CD4-positive, alpha-beta T cell treated with Interleukin-1 beta for 1 hour (primary cell): Measurements from ENCODE around the gene RPH3AL.

Experiments
- DNase-seq, 2 donors: peaks; one replicate each; pipeline ENCODE4 v3.0.0-alpha.2; 2020 to 2022

The RPH3AL gene, protein sequence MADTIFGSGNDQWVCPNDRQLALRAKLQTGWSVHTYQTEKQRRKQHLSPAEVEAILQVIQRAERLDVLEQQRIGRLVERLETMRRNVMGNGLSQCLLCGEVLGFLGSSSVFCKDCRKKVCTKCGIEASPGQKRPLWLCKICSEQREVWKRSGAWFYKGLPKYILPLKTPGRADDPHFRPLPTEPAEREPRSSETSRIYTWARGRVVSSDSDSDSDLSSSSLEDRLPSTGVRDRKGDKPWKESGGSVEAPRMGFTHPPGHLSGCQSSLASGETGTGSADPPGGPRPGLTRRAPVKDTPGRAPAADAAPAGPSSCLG

DNA sequence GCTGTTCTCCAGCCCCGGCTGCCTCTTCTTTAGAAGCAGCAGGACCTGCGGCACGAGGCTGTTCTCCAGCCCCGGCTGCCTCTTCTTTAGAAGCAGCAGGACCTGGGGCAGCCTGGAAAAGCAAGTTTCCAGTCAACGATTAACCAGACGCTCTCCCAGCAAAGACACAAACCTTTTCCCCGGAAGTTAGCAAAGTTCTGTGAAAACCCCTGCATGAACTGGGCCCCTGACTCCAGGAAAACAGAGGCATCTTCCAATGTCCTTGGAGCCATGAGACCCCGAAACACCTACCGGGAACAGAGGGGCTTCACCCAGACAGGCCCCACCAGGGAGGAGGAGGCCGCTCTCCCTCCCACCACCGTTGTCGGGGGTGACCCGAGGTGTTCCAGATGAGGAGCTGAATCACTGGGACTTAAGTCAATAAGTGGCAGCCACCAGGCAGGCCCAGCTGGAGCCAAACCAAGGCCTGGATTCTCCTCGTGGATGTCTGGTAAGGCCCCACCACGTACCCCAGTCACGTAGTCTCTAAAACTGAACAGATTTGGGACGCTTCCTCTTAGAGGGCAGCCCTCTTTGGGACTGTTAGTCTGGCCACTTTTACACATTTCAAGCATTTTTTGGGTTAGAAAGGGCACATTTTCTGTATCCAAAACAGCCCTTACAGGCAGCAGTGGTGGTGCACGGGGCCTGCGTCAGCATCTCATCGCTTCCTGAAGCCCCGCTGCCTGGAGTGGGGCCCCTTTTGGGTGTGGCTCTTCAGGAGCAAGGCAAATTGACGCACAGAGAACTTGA, at the start of gene RPH3AL:
Gene RPH3AL, minus strand, starts transcription at position 387 of the 792 bp plus-strand sequence. CDS start 25,264 bp downstream, outside the sequence.
- DNase-seq = no peak

DNA sequence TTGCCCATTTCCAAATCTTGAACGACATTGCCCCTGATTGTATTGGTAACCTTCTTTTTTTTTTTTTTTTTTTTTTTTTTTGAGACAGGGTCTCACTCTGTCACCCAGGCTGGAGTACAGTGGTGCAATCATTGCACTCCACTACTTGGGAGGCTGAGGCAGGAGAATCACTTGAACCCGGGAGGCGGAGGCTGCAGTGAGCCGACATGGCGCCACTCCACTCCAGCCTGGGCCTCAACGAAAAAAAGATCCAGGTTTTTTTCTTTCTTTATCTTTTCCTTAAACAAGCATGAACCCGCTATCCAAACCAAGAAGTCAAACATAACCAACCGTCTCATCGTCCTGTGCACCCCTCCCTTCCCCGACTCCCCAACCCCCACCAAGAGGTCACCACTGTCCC, 47.6 kb upstream of the RPH3AL start:
- no peak for DNase-seq

DNA sequence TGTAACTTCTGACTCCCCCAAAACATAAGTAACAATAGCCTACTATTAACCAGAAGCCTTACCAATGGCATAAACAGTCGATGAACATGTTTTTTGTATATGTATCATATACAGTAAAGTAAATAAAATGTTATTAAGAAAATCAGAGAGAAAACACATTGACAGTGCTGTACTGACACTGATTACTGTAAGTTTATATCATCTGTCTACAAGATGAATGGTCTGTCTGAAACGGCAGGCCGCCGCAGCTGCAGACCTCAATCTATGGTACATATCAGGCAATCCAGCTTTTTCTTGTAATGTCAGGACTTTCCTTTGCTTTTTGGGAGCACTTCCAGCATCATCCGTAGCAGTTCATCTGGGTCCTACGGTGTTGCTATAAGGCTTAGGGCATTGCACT, 44.2 kb upstream of the RPH3AL start:
- DNase-seq = no peak

DNA sequence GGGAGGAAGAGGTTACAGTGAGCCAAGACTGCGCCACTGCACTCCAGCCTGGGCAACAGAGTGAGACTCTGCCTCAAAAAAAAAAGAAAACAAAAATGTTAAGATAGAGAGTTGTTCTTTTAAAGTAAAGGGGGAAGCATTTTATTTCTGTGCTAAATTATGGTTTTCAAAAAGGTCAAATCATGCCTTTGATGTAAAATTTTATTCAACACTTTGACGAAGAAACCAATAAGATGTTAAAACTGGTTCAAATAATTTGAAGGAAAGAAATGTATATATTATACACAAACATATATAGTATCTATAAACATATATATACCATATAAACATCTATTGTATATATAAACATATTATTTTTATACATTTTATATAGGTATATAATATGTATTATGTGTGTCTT, 43.4 kb upstream of the RPH3AL start:
- DNase-seq = no peak

DNA sequence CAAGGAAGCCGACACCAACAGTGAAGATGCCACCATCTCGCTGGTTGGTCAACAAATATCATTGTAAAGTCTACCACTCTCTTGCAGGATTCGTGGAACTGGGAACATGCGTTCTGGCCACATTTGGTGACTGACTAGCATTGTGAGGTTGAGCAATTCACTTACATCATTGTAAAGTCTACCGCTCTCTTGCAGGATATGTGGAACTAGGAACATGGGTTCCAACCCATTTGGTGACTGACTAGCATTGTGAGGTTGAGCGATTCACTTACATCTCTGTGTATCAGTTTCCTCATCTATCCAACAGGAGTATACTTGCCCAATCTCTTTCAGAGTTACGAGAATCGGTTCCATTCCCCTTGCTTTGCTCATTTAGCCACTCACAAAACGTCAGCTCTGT, 42.6 kb upstream of the RPH3AL start:
- DNase-seq = no peak

DNA sequence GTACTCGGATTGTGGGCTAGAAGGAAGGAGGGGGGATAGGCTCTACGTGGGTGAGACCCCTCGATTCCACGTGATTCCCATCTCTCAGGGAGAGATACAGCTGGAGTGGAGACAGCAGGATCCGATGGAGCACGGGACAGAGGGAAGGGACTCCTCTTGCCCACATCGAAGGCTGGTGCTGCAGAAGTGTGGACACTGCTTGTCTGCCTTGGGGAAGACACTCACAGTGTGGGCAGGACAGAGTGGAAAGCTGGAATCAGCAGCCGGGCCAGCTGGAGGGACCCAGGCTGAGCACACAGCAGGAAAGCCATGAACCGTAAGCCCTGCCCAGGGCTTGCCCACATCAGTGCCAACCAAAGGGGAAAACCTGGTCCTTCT, 42.1 kb upstream of the RPH3AL start:
- no peak for DNase-seq

DNA sequence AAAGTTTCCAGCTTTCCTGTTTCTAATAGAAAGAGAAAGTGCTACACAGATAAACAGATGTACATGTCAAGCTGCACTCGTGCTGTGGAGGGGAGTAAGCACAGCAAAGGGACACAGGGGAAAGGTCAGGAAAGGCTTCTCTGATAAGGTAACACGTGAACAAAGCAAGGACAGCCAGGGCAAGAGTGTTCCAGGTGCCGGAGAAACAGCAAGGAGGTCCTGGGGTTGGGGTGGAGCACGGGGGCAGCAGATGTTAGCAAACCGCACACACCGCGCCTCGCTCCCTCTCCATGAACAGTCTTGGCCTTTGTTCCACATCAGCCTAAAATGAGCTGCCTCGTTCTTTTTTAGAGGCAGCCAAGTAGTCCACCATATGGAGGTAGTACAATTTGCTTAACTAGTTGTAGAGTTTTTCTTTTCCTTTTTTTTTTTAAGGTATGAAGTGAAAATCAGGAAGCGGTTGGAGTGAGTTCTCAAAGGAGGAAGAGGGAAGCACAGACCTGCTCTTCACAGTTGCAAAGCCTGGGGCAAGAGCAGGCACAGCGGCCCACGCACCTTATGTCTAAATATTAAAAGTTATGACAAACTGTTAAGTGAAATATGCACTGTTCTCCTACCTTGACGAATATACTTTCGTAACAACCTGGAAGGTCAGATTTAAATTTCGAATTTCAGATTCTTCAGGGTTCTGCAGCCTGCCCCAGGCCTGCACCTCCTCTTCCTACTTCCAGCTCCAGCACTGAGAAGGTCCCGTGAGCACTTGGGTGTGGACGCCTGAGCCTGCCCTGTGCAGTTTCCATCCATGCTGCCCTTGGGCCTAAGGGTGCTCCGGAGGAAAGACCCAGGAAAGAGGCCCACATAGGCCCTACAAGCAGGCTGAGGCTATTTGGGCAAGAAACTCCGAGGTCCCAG, 41.5 kb upstream of the RPH3AL start:
- no peak for DNase-seq

DNA sequence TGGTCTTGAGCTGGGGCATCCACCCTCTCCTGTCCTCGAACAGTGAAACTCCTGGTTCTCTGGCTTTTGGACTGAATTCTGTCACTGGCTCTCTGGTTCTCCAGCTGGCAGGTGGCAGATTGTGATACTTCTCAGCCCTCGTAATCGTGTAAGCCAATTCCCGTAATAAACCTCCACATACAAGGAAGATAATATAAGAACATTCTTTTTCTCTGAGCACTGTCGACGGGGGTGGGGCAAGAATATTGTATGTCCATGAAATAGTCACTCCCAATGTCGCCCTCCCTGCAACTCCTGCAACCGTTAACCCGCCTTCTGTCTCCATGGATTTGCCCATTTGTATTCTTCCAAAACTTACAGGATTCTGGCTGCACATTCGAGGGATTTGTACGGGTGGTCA, 39.2 kb upstream of the RPH3AL start:
- DNase-seq = no peak

DNA sequence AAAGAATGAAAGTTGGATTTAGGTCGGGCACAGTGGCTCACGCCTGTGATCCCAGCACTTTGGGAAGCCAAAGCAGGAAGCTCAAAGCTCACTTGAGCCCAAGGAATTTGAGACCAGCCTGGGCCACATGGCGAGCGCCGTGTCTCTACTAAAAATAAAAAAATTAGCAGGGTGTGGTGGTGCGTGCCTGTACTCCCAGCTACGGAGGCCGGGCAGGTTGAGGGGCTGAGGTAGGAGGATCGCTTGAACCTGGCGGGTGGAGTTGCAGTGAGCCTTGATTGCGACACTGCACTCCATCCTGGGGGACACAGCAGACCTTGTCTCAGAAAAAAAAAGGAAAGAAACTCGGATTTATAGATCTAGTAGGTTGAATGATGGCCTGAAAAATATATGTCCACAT, 37.4 kb upstream of the RPH3AL start:
- no peak for DNase-seq

DNA sequence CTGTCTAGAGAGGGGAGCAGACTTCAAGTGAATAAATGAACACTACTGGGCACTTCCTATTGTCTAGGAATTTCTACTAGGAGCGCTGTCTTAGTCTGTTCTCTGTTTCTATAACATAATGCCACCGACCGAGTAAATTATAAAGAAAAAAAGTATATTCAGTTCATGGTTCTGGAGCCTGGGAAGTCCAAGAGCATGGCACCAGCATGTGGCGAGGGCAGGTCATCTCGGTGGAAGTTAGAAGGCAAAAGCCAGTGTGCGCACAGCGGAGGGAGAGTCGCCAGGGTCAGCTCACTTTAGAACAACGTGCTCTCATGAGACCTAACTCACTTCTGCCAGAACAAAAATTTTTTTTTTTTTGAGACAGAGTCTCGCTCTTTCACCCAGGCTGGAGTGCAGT, 35.5 kb upstream of the RPH3AL start:
- DNase-seq = no peak

DNA sequence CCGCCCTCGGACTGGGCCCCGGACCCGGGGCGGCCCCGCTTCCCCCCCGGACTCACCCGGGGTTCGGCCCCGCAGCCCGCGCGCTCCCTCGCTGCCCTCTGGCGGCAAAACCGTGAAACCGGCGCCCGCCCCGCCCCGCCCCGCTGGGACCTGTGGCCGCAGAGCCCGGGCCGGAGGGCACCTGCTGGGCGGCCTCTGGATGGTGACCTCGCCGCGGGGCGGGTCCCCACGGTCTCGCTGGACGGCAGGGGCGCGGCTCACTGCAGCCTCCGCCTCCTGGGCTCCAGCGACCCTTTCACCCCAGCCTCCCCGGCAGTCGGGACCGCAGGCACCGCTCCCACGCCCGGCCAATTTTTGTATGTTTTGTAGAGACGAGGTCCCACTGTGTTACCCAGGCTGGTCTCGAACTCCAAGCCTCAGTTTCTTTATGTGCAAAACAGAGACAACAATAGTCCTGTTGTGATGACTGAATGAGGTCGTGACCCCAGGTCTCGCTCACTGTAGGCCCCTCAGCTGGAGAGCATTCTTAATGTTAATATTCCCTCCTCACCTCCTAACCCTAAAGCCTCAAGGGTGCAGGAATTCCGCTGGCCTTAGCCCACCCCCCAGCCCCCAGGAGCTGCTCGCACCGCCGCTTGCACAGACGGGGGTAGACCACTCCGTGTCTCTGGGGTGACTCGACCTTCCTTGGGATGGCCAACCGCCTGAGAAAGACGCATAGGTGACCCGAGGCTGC, 33.7 kb upstream of the RPH3AL start:
- DNase-seq = peak; percentile 67 to 75

DNA sequence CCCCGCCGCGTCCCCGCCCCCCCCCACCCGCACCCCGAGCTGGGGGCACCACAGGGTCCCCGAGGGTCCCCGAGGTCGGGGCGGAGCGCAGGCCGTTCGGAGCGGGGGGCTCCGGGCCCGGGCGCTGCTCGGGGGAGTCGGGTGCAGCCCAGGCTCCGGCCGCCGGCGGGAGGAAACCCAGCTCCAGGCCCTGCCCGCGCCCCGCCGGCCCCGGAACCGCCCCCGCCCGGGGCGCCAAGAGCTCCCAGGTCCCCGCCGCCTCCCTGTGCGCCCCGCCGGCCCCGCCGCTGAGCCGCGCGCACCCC, 33.2 kb upstream of the RPH3AL start:
- DNase-seq = no peak

DNA sequence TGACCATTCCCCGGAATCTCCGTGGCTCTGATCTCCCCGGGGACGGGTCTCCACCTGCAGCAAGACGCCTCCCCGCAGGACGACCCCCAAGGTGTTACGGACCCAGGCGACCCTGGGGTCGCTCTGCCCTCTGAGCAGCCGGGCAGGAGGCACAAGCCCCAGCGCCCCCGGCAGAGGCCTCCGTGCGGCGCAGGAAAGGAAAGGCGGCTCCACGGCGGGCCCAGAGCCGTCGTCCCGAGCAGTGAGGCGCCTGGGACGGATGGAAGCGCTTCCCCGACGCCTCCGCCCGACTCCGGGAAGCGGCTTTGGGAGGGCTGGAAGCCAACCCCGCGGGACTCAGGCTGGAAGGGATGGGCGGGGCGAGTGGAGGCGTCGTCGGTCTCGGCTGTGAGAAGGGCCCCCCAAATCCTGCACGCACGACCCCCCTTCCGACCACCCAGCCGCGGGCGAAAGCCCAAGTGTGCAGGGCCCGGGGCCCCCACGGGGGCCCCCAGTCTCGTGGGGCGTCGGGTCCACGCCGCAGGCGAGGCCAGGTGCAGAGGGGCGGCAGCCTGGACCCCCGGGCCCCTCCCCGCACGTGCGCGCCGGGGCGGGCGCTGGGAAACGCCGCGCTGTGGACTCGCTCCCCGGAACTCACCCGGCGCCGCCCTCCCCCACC, 32.7 kb upstream of the RPH3AL start:
- DNase-seq = peak in 1 of 2 donors; percentile 11

DNA sequence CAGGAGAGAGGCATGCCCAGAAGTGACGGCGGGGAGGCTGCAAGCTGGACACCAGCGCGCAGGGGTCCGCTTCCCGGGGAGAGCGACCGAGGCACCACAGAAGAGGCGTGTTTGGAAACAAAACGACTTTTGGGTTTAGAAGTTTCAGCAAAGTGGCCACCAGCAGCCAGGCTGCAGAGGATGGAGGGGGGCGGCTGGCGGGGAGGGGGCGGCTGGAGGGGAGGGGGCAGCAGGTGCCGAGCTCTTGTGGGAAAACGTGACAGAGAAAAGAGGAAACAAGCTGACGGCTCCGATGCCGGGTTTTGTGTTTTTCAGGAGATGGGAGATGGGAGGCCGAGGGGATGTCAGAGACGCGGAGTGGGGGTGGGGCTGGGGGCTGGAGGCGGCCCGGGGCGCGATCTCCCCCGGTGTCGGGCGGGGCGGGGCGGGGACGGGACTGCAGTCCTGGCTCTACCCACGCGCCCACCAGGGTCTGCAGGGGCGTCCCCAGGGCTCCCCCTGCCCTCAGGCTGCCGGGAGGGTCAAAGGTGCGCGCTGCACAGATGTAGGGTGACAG, 32.1 kb upstream of the RPH3AL start:
- no peak for DNase-seq

DNA sequence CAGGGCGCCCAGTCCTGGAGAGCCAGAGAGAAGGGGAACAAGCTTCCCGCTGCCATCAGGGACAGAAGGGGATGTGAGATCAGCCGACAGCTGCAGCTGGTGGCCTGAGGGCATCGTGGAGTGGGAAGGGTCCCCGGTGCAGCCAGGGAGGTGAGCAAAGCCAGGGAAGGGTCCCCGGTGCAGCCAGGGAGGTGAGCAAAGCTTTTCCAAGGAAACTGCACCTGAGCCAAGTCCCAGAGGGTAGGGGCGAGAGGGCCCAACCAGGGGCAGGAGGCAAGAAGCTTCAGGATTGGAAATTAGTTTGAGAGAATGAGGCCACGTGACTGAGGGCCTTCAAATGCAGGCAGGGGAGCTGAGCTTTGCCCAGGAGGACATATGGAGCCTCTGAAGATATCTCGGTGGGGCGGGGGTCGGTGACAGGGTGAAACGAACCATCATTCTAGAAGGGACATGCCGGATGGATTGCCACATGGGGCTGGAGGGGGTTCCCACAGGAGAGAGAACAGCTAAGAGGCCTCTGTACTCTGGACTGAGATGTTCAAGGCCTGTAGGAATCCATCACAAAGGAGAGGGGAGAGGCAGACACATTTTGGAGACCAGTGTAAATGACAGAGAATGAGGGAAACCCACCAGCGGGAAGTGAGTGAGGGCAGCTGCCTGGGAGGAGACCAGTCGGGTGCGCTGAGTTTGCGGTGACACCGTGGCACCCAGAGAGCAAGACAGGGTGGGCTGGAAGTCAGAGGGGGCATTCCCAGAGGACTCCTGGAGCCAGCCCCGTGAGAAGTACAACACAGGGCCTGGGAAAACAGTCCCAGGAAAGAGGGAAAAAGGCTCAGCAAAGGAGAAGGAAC, 31.4 kb upstream of the RPH3AL start:
- DNase-seq = no peak

DNA sequence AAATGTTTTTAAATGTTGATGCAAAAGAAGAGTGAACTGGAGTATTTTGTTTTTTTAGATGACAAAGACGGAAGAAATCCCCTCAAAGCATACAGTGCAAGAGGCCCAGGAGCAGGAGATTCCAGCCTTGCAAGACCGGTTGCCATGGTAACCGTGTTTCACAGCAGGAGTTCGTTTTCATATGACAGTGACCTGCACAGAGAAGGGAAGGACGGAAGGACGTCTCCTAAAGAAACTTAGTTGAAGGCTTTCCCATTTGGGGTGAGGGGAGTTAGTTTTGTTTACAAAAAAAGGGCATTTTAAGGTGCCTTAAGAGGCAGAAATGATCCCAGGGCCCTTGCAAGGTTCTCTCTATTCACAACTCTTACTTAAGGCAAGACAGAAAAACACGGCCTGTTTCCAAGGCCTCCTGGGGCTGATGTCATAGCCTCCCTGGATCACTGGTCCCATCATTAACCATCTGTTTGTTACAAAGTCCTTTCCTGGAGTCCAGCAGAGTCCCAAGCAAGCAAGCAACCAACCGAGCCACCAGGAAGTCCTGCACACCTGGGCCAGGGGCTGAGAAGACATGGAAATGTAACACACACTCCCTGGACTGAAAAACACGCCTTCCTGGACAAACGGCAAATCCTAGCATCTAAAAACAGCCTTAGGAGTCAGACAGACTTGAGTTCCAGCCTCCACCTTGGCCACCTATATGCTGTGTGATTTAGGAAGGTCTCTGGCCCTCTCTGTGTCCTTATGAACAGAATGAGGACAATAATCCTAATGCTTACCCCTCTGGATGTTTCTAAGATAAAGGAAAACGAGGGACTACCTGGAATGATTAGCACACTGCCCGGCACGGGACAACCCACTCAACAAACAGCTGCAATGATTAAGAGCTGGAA, 30.3 kb upstream of the RPH3AL start:
- DNase-seq = no peak

DNA sequence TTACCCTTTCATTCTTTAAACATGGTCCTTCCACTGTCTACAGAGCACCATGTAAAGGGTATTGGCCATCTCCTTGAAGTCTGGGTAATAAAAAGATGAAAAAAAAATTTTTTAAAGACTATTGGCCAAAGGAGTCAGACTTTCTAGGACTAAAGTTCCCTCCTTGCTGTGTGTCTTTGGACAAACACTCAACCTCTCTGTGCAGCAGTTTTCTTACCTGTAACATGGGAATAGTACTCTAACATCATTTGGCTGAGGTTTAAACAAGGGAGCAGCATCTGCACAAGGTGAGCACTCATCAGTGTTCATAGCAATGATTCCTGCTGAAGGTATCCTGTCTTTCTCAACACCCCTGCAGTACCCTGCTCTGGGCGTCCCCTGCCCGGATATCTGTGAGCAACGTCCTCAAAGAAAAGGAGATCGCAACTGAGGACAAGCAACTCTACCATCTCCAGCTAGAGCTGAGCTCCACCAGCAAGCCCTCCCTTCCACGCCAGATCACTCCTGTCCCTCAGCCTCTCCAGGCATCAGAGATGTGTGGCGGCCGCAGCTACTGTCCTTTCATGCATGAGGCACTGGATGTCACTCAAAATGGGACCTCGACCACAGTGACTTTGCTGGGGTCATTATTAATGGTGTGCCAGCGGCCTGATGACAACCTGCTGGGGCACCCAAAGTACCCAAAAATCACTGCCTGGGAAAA, 29.5 kb upstream of the RPH3AL start:
- no peak for DNase-seq

DNA sequence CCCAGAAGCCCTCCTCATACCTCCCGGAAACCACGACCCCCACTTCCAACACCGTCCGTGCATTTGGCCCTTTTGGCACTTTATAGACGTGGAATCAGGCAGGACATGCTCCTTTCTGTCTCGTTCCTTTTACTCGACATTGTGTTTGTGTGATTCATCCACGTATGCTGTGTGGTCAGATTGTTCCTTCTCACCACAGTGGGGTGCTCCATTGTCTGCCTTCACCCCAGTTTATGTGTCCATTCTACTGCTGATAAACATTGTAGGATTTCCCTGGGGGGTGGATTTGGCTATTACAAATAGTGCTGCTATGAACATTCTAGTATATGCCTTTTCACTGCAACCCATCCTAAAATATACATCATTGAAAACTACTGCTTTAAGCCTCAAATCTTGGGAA, 28.9 kb upstream of the RPH3AL start:
- no peak for DNase-seq
